Cerebellar nuclear complex (tissue), 1 donor: ENCODE data around the gene STEAP1B.
"Not testable (repeated sequence)": the region's sequence is repeated elsewhere in the genome, so short reads cannot be mapped to it uniquely, and the experiment has no call there.

ENCODE experiments used
- DNase-seq, 2 experiments: peaks; one replicate each; lab custom pipeline; 2025; lab: John Stamatoyannopoulos, UW

Gene STEAP1B

GRCh38 chr7:22499888-22500689, at the start of gene STEAP1B:
TSS of gene STEAP1B (minus strand) at chr7:22500188. CDS start at chr7:22494855, 5,333 bp downstream.
- DNase-seq: not testable (repeated sequence)

GRCh38 chr7:22549051-22549450, 49.1 kb upstream of the STEAP1B start:
- DNase-seq: no peak

DNA sequence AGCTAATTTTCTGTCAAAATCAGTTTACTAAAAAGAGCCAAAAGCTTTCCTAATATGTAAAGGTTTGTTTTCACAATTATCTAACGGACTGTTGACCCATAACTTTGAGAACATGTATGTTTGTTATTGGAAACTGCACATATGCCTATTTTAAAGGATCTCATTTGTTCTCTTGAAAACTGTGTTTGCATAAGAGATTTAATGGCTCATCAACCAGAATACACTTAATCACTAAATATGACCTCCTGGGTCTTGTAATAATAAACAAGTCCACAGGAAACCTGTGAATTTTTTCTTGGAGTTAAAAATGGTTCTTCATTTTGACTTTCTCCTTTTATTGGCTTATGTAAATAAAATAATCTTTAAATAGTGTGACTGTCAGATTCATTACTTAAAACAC, 48.3 kb upstream of the STEAP1B start:
- DNase-seq: no peak

DNA sequence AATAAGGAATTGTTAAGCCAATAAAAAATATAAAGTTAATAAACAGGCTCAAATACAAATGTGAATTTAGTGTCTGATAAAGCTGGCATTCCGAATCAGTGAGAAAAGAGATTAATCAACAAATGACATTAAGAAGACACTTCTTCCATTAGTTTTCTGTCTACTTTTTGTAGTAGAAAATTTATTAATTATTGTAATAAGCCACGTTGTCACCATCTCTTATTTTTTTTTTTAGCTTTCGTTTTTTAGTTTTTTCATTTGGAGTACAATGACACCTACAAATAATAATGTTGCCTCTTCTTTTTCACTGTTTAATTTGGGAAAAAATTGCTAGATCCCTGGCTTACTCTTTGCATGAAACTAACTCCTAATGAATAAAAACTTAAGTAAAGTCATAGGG, 46.8 kb upstream of the STEAP1B start:
- no peak for DNase-seq

- DNase-seq: no peak
Measured at GRCh38 chr7:22545529-22545928, 45.5 kb upstream of the STEAP1B start.

GRCh38 chr7:22544245-22544644, 44.3 kb upstream of the STEAP1B start:
- no peak for DNase-seq

GRCh38 chr7:22543169-22543568, 43.2 kb upstream of the STEAP1B start:
- DNase-seq: no peak

- no peak for DNase-seq
Measured at GRCh38 chr7:22542669-22543068, 42.7 kb upstream of the STEAP1B start.

GRCh38 chr7:22542254-22542653, 42.3 kb upstream of the STEAP1B start:
- no peak for DNase-seq

DNA sequence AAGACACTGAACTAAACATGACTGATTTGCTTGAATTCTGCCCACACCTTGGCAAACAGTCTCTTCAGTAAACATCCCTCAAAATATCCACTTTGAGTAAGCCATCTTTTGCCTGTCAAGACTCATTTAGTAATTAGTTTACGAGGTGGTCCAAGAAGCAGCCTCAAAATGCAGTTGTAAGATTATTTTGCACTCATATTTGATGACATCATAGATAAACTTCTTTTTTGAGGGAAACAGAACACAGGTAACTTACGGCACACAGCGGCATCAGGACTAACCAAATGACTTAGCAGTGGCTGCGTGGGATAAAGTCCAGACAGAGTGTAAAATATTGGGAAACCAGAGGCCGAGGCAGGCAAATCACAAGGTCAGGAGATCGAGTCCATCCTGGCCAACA, 41.8 kb upstream of the STEAP1B start:
- no peak for DNase-seq

DNA sequence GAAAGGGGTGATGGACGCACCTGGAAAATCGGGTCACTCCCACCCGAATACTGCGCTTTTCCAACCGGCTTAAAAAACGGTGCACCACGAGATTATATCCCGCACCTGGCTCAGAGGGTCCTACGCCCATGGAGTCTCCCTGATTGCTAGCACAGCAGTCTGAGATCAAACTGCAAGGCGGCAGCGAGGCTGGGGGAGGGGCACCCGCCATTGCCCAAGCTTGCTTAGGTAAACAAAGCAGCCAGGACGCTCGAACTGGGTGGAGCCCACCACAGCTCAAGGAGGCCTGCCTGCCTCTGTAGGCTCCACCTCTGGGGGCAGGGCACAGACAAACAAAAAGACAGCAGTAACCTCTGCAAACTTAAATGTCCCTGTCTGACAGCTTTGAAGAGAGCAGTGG, 28.5 kb upstream of the STEAP1B start:
- not testable (repeated sequence) for DNase-seq

DNA sequence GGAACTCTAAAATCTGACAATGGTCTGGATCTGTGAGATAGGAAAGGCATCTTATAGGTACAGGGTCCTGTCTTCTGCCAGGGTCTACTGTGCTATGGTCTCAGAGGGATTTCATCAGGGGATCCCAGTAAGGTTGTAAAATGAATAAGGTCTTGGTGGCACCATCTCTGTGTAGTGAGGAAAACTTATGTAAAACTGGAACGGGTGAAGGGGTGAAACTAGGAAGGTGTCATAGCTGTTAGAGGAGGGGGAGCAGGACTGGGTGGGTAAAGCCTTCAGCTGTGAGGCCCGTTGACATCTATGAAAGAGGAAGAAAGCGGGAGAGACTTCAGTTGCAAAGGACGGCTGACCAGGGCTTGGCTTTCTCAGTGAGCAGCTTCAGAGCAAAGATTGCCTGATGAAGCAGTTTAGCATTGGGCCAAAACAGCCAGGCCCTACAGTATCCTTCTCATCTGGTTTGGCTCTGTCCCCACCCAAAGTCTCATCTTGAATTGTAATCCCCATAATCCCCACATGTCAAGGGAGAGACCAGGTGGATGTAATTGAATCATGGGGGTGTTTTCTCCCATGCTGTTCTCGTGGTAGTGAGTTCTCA, 24.5 kb upstream of the STEAP1B start:
- DNase-seq: not testable (repeated sequence)

- not testable (repeated sequence) for DNase-seq
Measured at GRCh38 chr7:22523478-22524352, 23.7 kb upstream of the STEAP1B start.

GRCh38 chr7:22519560-22519959, 19.6 kb upstream of the STEAP1B start:
- not testable (repeated sequence) for DNase-seq

DNA sequence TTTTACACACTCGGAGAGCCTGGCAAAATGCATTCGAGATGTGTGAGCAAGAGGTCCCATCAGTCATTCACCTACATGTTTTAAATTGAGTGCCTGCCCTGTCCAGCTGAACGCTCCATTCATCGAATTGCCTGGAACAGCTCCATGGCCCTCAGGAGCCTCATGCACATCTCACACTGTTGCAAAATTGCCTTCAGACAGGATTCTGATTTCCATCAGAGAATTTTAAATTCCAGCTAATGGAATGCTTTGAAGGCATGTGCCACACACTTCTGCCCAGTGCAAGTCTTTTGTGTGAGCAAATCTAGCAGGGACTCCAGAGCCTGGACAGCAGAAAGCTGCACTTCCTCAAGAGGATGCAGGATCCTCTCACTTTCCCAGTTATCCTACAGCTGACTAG, 17.0 kb upstream of the STEAP1B start:
- DNase-seq: not testable (repeated sequence)

DNA sequence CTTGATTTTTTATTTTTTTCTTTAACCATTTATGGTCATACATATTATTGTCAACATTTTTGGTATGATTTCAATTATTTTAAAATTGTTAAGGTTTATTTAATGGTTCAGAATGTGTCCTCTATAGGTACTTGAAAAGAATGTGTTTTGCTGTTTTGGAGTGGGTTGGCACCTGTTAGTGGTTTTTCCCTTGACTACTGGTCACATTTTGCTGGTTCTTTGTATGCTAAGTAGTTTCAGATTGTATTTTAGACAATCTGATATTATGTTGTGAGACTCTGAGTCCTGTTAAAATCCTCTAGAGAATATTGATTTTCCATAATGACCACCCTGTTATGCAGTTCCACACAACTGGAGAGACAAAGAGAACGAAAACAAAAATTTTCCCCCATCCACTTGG, 15.0 kb upstream of the STEAP1B start:
- DNase-seq: not testable (repeated sequence)

DNA sequence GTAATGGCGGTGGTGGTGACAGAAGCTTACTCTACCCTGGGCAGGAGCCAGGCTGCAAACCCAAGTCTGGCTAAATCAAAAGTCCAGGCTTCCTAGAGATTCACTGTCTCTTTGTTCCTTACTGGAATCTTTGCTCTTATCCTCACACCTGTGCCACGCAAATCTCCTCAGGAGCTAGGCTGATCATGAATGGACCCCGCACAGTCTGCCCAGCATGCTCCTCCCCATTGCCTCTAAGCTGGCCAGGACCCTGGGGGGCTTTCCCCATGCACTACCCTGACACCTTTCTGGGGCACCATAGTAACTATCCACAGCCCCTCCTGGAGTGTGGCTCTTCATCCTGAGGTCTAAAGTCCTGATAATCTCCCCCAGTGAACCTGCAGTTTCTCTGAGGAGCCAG, 7.3 kb upstream of the STEAP1B start:
- DNase-seq: not testable (repeated sequence)

DNA sequence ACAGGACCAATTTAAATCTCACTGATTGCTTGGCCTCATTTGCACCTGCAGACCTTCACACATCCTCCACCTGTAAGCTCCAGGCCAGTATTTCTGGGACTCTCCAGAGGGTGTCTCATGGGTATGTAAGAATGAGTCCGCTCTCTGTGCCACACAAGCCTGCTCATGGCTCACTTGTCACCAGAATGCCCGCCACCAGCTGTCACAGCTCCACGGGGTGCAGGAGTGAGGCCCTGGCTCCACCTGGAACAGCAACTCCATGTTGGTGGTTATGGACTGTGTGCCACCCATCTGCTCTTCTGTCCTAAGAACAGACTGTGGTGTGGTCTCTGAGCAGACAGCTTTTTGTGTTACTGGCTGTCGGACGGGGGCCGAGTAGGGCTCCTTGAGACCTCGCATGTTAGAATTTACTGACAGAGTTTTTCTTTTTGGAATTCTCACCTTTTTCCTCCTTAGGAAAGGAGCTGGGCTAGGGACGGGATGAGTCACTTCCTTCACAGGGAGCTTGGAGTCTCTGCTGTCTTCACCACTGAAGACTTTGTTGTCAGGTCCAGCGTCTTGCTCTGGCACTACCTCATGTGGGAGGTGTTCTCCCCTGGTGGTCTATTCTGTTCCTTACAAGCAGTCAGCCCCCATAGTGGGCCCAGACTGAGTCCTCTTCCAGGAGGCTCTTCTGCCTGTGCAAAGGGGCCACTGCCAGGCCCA, 6.5 kb upstream of the STEAP1B start:
- not testable (repeated sequence) for DNase-seq

DNA sequence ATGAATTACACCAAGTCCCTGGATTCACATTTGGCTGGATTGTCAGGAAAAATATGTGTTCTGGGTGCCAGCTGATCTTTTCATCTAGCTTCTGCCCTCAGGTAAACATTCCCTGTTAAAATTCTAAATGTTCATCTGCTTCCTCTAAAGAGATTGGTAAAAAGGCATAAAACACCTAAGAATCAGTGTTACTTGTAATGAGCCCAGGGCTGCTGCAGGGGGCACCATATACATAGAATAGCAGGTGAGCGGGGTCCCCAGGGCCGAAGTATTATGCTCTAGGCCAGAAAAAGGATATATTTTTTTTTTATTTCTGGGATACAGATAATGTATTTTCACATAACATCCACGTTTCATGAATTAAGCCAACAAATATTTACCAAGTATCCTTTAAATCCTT, 4.5 kb upstream of the STEAP1B start:
- not testable (repeated sequence) for DNase-seq

GRCh38 chr7:22502104-22502503, 2.1 kb upstream of the STEAP1B start:
- DNase-seq: not testable (repeated sequence)

GRCh38 chr7:22501336-22501735, 1.3 kb upstream of the STEAP1B start:
- DNase-seq: not testable (repeated sequence)

DNA sequence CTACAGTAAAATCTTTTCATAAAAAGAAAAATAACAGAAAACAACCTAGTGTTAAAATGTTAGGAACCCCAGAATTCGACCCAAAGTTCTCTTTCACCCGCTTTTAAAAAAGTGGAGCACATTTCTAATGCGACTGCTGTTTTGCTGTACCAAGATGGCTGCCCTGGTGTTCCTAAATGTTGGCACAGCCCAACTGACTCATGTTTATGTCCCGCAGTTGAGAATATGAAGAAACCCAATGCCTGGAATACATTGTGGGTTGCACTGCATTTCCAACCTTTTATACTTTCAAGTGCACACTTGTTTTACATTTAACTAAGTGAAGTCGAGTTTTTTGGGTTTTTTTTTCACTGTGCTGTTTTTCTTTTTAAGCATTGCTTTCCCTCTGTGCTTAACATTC, 944 bp downstream of the STEAP1B start:
- no peak for DNase-seq
